ENCODE data around the gene CRYBG2. TPM values are rescaled to one million over a fixed set of nuclear protein-coding genes. Genes with fewer than 3 reads are reported as not detected.

Gene CRYBG2
- total RNA-seq, 2 donors from 2014 or later: not detected

- no peak for TF ChIP-seq CTCF (IDR thresholded peaks at IDR 0.05)
- Histone ChIP-seq H3K4me3 (no peak overlapping the region), H3K27ac (peak overlapping the region in 1 of 2 donors; percentile 22), H3K27me3 (no peaks in the 10 kb centered on the region), H3K4me1 (peaks cover 0 to 53% of the 10 kb centered on the region in 2 donors), H3K36me3 (no peaks in the 10 kb centered on the region), H3K9me3 (no peaks in the 10 kb centered on the region)
- DNase-seq (ENCODE audit: low spot score): no peak
These were observed 65.5 kb downstream of the CRYBG2 start for GRCh38 chr1:26288311-26288941.

- Histone ChIP-seq H3K4me3 (no peak overlapping the region), H3K27me3 (no peaks in the 10 kb centered on the region), H3K27ac (peak overlapping the region in 1 of 2 donors; percentile 12), H3K4me1 (peaks cover 0 to 59% of the 10 kb centered on the region in 2 donors), H3K9me3 (no peaks in the 10 kb centered on the region), H3K36me3 (no peaks in the 10 kb centered on the region)
- no peak for DNase-seq (ENCODE audit: low spot score)
- no peak for TF ChIP-seq CTCF (IDR thresholded peaks at IDR 0.05)
These were observed 66.1 kb downstream of the CRYBG2 start for GRCh38 chr1:26287811-26288210.

GRCh38 chr1:26287033-26287711 is 66.8 kb downstream of the CRYBG2 start:
- Histone ChIP-seq H3K36me3 (no peaks in the 10 kb centered on the region), H3K4me1 (peaks cover 0 to 65% of the 10 kb centered on the region in 2 donors), H3K27ac (peak overlapping the region; percentile 39 to 53), H3K4me3 (no peak overlapping the region), H3K27me3 (no peaks in the 10 kb centered on the region), H3K9me3 (no peaks in the 10 kb centered on the region)
- TF ChIP-seq CTCF (IDR thresholded peaks at IDR 0.05): no peak
- DNase-seq (ENCODE audit: low spot score): no peak

- Histone ChIP-seq H3K4me3 (no peak overlapping the region), H3K27ac (peak overlapping the region; percentile 39 to 53), H3K9me3 (no peaks in the 10 kb centered on the region), H3K36me3 (no peaks in the 10 kb centered on the region), H3K27me3 (no peaks in the 10 kb centered on the region), H3K4me1 (peaks cover 0 to 75% of the 10 kb centered on the region in 2 donors)
- no peak for TF ChIP-seq CTCF (IDR thresholded peaks at IDR 0.05)
- DNase-seq (ENCODE audit: low spot score): no peak
These were observed 67.9 kb downstream of the CRYBG2 start for GRCh38 chr1:26286064-26286416.

GRCh38 chr1:26285366-26286063 is 68.4 kb downstream of the CRYBG2 start:
- Histone ChIP-seq H3K27ac (peak overlapping the region; percentile 68 to 80), H3K9me3 (no peaks in the 10 kb centered on the region), H3K27me3 (no peaks in the 10 kb centered on the region), H3K4me3 (no peak overlapping the region), H3K36me3 (no peaks in the 10 kb centered on the region), H3K4me1 (peaks cover 0 to 76% of the 10 kb centered on the region in 2 donors)
- no peak for DNase-seq (ENCODE audit: low spot score)
- peak in 1 of 2 donors; percentile 34 for TF ChIP-seq CTCF (IDR thresholded peaks at IDR 0.05)

Measured in right atrium auricular region (tissue), 2 donors.